NCI-H526 (cell line): Measurements from ENCODE around the gene DSEL.
A peak's percentile ranks its signal among the peaks of the same experiment; 100 is the strongest.

Source experiments
- DNase-seq, 2 experiments: peaks; one replicate each; lab custom pipeline; 2025; lab: John Stamatoyannopoulos, UW

DSEL gene

GRCh38 chr18:67500522-67501205 lies 15.9 kb downstream of the DSEL start:
- peak; percentile 43 to 46 for DNase-seq

GRCh38 chr18:67496469-67496868 lies 20.1 kb downstream of the DSEL start:
- no peak for DNase-seq

- no peak for DNase-seq
These were observed 30.0 kb downstream of the DSEL start for GRCh38 chr18:67486534-67486933.

- DNase-seq = no peak
These were observed 30.9 kb downstream of the DSEL start for GRCh38 chr18:67485655-67486054.

- DNase-seq = no peak
These were observed 32.1 kb downstream of the DSEL start for GRCh38 chr18:67484458-67484857.

- no peak for DNase-seq
These were observed 32.6 kb downstream of the DSEL start for GRCh38 chr18:67483952-67484351.

GRCh38 chr18:67483237-67483636 lies 33.3 kb downstream of the DSEL start:
- no peak for DNase-seq

- DNase-seq = no peak
These were observed 38.3 kb downstream of the DSEL start for GRCh38 chr18:67478249-67478648.

GRCh38 chr18:67477522-67477921 lies 39.0 kb downstream of the DSEL start:
- DNase-seq = no peak

GRCh38 chr18:67476585-67476984 lies 39.9 kb downstream of the DSEL start:
- no peak for DNase-seq

GRCh38 chr18:67475673-67476072 lies 40.8 kb downstream of the DSEL start:
- DNase-seq = no peak

- DNase-seq = no peak
These were observed 48.5 kb downstream of the DSEL start for GRCh38 chr18:67468038-67468437.

- DNase-seq = no peak
These were observed 49.3 kb downstream of the DSEL start for GRCh38 chr18:67467188-67467587.

GRCh38 chr18:67464499-67464898 lies 52.0 kb downstream of the DSEL start:
- DNase-seq = no peak

GRCh38 chr18:67463829-67464228 lies 52.7 kb downstream of the DSEL start:
- DNase-seq = no peak

GRCh38 chr18:67456711-67457110 lies 59.8 kb downstream of the DSEL start:
- DNase-seq = no peak
